Neuron (in vitro differentiated cells): ENCODE results near the gene RNF20.
"Not testable (repeated sequence)": the region's sequence is repeated elsewhere in the genome, so short reads cannot be mapped to it uniquely, and the experiment has no call there.

Experiments
- H2AFZ ChIP-seq: one replicate; pipeline ENCODE4 v1.6.1; 2013; ENCODE audit warnings: low read depth, mild to moderate bottlenecking, inconsistent platforms, low read length, moderate library complexity
- H3K27me3 ChIP-seq: one replicate; pipeline ENCODE4 v1.6.1; 2013; ENCODE audit warnings: low read length; ENCODE audit not compliant: insufficient read depth
- H3K36me3 ChIP-seq: one replicate; pipeline ENCODE4 v1.6.1; 2013; ENCODE audit warnings: low read length; ENCODE audit not compliant: insufficient read depth
- H3K4me1 ChIP-seq: one replicate; pipeline ENCODE4 v1.6.1; 2013; ENCODE audit warnings: low read length; ENCODE audit not compliant: insufficient read depth
- H3K4me3 ChIP-seq: 2 replicates; pipeline ENCODE4 v1.5.1; 2013; ENCODE audit warnings: mild to moderate bottlenecking, low read length, moderate library complexity
- H3K9me3 ChIP-seq: one replicate; pipeline ENCODE4 v1.6.1; 2013; ENCODE audit warnings: low read length

The RNF20 gene

GRCh38 chr9:101582553-101582952 lies 48.9 kb downstream of the RNF20 start:
- no peaks in the 10 kb centered on the region for H3K9me3 ChIP-seq
- no peak overlapping the region for H2AFZ ChIP-seq
- H3K27me3 ChIP-seq = no peaks in the 10 kb centered on the region
- no peak overlapping the region for H3K4me3 ChIP-seq
- peaks cover 25% of the 10 kb centered on the region for H3K4me1 ChIP-seq
- H3K36me3 ChIP-seq = no peaks in the 10 kb centered on the region

DNA sequence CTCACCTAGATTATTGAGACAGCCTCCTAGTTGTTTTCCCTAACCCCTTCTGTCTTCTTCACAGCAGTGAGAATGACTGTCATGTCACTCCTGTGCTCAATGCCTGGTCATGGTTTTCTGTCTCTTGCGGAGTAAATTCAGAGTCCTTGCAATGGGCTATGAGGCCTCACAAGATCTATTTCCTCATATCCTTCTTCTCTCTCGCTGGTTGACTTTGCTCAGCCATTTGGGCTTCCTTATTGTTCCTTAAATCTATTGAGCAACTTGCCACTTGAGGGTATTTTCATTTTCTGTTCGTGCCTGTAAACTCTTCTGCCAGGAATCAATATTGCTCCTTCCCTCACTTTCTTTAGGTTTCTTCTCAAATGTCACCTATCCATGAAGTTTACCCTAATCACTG lies 52.1 kb downstream of the RNF20 start:
- no peaks in the 10 kb centered on the region for H3K9me3 ChIP-seq
- H2AFZ ChIP-seq = no peak overlapping the region
- H3K36me3 ChIP-seq = no peaks in the 10 kb centered on the region
- peaks cover 13% of the 10 kb centered on the region for H3K4me1 ChIP-seq
- no peak overlapping the region for H3K4me3 ChIP-seq
- no peaks in the 10 kb centered on the region for H3K27me3 ChIP-seq

DNA sequence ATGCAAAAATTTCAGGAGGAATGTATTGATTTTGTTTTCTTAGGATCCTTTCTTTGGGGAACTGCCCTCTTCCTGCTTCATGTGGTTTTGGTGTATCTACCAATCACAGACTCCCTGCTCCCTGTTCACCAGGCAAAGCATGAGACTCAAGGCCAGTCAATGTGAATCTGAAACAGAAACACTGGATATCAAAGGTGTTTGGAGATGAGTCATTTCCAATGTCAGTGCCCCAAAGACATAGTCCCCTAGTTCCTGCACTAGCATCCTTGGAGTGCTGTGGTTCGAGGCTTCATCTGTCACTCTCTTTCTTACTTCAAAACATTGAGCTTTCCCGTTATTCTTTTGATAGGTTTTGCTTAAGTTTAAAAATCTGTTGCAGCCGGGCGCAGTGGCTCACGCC lies 53.0 kb downstream of the RNF20 start:
- no peaks in the 10 kb centered on the region for H3K36me3 ChIP-seq
- no peak overlapping the region for H2AFZ ChIP-seq

GRCh38 chr9:101587332-101588043 lies 53.8 kb downstream of the RNF20 start:
- no peak overlapping the region for H3K4me3 ChIP-seq
- peaks cover 8% of the 10 kb centered on the region for H3K4me1 ChIP-seq
- H3K9me3 ChIP-seq = no peaks in the 10 kb centered on the region
- H3K27me3 ChIP-seq = no peaks in the 10 kb centered on the region
- no peak overlapping the region for H2AFZ ChIP-seq
- no peaks in the 10 kb centered on the region for H3K36me3 ChIP-seq

More for the DNA sequence above, 53.0 kb downstream of the RNF20 start:
- Histone ChIP-seq H3K4me3 (no peak overlapping the region), H3K9me3 (no peaks in the 10 kb centered on the region), H3K27me3 (no peaks in the 10 kb centered on the region), H3K4me1 (peaks cover 13% of the 10 kb centered on the region)

DNA sequence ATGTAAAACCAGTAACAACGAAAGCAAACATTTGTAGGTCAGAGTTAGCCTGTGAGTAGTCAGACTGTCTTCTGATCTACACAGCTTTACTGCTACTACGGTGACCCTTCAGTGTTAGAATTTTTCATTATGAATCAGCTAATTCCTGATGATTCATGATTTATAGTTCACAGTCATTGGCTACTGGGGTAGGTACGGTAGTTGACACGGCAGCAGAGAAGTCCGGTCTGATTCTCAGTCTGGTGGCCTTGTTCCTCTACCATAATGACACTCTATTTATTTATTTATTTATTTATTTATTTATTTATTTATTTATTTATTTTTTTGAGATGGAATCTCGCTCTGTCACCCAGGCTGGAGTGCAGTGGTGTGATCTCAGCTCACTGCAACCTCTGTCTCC lies 56.4 kb downstream of the RNF20 start:
- not testable (repeated sequence) for H3K36me3 ChIP-seq, H3K4me1 ChIP-seq, H3K27me3 ChIP-seq, H2AFZ ChIP-seq, H3K4me3 ChIP-seq, H3K9me3 ChIP-seq

DNA sequence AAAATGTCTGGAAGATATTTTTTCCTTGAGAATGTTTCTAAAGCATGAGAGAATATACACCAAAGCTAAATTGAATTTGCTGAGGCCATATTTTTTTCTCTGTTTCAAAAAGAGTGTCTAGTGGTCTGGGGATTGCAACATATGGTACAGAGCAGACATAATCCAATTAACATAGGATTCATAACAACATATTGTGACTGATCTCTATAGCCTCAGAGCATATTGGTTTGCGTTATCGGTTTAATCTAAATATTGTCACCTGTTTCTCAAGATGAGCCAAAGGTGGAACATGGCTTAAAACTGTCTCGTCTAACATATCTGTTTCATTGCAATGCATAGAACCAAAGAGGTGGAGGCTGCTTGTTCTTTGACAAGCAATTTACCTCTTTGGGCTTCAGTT lies 57.2 kb downstream of the RNF20 start:
- no peaks in the 10 kb centered on the region for H3K27me3 ChIP-seq
- no peaks in the 10 kb centered on the region for H3K9me3 ChIP-seq
- H3K36me3 ChIP-seq = no peaks in the 10 kb centered on the region
- H3K4me1 ChIP-seq = no peaks in the 10 kb centered on the region
- no peak overlapping the region for H3K4me3 ChIP-seq
- no peak overlapping the region for H2AFZ ChIP-seq

DNA sequence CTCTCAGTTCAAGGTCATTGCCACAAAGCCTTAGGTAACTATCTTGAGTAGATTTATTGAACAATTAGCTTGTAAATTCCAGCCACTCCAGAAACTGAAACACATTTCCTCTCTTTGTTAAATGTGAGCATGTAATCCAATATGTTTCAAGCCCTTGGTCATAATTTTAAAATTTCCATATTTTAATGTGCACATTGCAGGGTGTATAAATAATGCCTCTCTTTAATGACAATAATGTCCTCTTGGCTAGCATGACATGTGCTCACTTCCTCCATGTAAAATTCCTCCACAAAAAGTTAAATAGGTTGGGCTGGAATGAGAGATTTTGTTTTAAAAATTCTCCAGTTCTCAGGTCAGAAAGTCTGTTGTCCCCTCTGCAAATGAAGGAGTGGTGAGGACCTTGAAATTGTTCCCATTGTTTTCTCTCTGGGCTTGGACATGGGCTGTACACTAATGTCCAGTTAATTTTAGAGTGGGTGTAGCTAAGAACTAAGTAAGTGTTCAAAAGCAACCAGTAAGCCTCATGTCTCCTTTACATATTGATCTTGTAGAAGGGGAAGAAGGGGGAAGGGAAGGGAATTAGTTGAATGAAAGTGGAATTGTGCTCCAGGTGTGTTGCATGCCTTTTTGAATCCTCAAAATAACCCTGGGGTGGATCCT lies 58.3 kb downstream of the RNF20 start:
- Histone ChIP-seq H3K4me1 (no peaks in the 10 kb centered on the region), H3K27me3 (no peaks in the 10 kb centered on the region), H3K4me3 (no peak overlapping the region), H2AFZ (no peak overlapping the region), H3K36me3 (no peaks in the 10 kb centered on the region), H3K9me3 (no peaks in the 10 kb centered on the region)

DNA sequence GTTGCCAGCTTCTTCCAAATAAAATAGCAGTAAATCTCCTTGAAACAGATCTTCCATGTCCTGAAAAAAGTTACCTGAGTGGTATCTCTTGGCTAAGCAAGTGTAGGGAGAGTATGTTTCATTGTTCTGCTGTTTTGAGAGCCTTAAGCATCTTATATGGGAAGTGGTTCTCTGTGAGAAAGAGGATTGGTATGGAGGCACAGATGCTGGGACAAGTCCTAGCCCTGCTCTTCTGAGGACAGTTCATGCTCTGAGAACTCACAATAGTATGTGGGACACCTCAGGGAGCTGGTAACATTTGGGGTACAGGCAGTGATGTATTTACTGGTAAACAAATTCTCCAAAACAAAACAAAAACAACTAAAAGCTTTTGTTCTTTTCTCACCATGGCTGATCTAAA lies 59.1 kb downstream of the RNF20 start:
- no peaks in the 10 kb centered on the region for H3K4me1 ChIP-seq
- H3K9me3 ChIP-seq = no peaks in the 10 kb centered on the region
- H2AFZ ChIP-seq = no peak overlapping the region
- no peaks in the 10 kb centered on the region for H3K36me3 ChIP-seq
- no peak overlapping the region for H3K4me3 ChIP-seq
- no peaks in the 10 kb centered on the region for H3K27me3 ChIP-seq

DNA sequence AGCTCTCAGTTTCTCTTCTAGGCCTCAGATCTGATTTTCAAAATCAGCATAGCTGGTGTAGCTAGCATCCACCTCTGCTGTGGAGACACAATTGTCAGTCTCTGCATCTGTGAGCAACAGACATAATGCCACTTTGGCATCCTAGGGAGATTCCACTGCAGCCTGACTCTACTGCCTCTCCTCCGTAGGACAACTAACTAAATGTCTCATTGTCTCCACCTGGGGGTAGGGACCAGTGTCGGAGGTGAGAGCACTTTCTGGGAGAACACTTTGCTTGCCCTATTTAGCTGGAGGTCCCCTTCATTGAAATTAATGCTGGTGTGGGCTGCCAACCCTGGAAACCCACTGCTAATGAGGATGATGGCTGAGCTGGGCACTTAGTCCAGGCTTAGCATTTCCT lies 59.7 kb downstream of the RNF20 start:
- Histone ChIP-seq H3K36me3 (no peaks in the 10 kb centered on the region), H3K4me3 (no peak overlapping the region), H3K27me3 (no peaks in the 10 kb centered on the region), H2AFZ (no peak overlapping the region), H3K9me3 (no peaks in the 10 kb centered on the region), H3K4me1 (no peaks in the 10 kb centered on the region)

DNA sequence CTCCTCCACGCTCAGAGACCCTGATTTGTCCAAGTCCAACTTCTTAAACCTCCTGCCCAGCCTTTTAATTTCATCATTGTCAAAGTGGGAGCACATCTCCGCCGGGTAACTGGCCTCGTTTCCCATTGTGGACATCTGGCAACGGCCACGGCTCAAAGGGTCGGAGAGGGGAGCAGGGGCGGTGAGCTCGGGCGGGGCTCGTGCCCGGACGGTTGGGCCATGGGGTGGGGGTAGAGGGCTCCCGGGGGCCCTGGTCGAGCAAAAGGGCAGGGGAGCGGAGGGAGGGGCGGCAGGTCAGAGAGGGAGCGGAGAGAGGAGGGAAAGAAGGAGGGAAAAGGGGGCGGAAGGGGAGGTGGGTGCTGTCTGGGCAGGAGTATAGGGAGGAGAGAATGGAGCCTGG lies 61.1 kb downstream of the RNF20 start, which contains the start of gene PPP3R2:
PPP3R2 (minus strand) TSS at position 174 of the 400 bp plus-strand sequence; CDS start at position 126, 48 bp downstream.
- Histone ChIP-seq H3K4me3 (no peak within 1 kb of the TSS), H3K36me3 (no peaks in the 10 kb centered on the region), H3K27me3 (no peaks in the 10 kb centered on the region), H2AFZ (no peak within 1 kb of the TSS), H3K4me1 (no peaks in the 10 kb centered on the region), H3K9me3 (no peaks in the 10 kb centered on the region)

DNA sequence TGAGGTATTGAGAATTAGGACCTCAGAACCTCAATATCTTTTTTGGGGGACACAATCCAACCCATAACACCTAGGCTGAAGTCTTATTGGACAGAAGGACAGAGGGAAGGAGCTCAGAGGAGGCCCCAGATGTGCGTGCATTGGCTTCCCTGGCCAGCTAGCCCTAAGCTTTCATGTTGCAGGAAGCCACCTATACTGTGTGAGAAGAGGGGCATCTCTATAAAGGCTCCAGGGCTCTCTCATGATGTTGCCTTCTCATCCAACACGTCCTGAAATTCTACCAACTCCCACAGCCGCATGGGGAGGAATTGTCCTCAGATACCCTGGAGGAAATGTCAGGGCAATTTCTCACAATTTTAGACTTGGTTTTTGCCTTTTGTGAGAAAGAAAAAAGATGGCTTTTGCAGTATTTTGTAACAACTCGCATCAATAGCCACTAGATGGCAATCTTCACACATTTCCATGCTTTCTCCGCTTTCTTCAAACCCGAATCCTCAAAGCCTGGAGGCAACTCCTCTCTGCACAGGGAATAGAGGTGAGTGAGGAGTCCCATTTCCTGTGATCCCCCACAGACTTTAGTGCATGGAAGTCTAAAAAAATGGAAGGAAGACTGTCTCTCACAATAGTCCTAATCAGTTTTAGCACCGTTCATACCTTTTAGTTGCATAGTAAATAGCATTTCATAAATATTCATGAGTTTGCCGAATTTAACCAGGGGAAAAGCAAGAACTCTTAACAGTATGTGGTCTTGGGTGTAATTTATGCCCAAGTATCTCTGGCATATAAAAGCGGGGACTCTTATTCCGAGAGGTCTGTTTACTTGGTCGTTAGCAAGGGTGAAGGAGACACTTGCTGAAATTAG lies 68.5 kb downstream of the RNF20 start:
- H3K4me3 ChIP-seq = no peak overlapping the region
- no peaks in the 10 kb centered on the region for H3K9me3 ChIP-seq
- H2AFZ ChIP-seq = no peak overlapping the region
- peaks cover 2% of the 10 kb centered on the region for H3K27me3 ChIP-seq
- no peaks in the 10 kb centered on the region for H3K36me3 ChIP-seq
- H3K4me1 ChIP-seq = no peaks in the 10 kb centered on the region

- Histone ChIP-seq H3K27me3 (peaks cover 2% of the 10 kb centered on the region), H3K36me3 (no peaks in the 10 kb centered on the region), H3K4me3 (no peak overlapping the region), H3K4me1 (no peaks in the 10 kb centered on the region), H2AFZ (no peak overlapping the region), H3K9me3 (no peaks in the 10 kb centered on the region)
These were observed 70.6 kb downstream of the RNF20 start for GRCh38 chr9:101604296-101604695.

DNA sequence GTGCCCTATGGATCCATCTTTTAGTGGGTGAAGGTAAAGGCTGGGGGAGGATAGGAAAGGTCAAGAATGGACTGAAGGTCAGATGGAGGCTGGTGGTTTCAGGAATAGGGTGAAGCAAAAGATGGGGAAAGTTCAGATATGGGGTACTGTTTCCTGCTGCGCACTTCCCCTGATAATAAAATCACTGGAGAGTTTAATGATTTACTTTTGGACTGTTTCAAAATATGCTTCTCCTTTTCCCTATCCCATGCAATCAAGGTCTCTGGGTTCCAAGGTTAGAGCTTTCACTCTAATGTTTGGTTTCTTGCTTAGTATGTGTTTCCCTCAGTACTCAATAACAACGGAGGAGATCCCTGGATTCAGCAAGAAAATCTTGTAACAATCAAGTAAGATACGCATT lies 71.9 kb downstream of the RNF20 start:
- Histone ChIP-seq H3K9me3 (no peaks in the 10 kb centered on the region), H3K4me3 (no peak overlapping the region), H3K4me1 (no peaks in the 10 kb centered on the region), H2AFZ (no peak overlapping the region), H3K27me3 (peaks cover 5% of the 10 kb centered on the region), H3K36me3 (no peaks in the 10 kb centered on the region)
